Measurements from ENCODE around the gene ZNF444. TPM values are rescaled to one million over a fixed set of nuclear protein-coding genes. Genes with fewer than 3 reads are reported as not detected.

The ZNF444 gene
- total and polyA plus RNA-seq, 9 of the 15 experiments (the other 6 are each of a cell fraction or from before 2014, with no cell fraction given), result 0.39 to 40.0 (median 6.9) TPM

DNA sequence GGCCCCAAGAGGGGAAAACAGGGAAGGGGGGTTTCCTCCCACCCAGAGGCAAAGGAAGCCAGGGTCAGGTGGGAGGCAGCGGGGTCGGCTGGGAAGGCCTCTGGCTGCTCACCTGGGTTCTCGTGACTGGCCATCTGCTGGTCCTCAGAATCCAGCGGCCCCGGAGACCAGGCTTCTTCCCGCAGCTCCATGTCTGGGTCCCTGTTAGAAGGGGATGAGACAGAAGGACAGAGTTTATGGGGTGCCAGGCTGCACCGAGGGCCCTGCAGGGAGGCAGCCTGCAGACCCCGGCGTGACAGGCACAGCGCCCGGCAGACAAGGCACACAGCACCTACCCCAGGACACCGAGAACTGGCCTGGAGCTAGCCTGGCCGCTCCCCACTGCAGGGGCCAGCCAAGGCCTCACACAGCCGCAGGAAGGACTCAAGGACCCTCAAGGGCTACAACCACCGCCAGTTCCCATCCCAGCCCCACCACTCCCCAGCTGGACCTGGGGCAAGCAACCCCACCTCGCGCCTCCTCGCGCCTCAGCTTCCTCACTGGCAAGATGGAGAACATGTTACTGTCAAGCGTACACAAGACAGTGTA lies 38.0 kb upstream of the ZNF444 start:
- Histone ChIP-seq H3K79me2 (ENCODE audit: control insufficient read depth, insufficient read depth, low read length) (peaks cover 79% of the 10 kb centered on the region), H3K9ac (ENCODE audit: insufficient read depth in 1 of 2, low read depth in 2 of 2, low read length in 2 of 2) (peak overlapping the region in 1 of 2 experiments; percentile 17; a peak in 1 of 4 replicates), H3K4me1 (replicated peaks in 1 of 2; ENCODE audit: control insufficient read depth in 2 of 2, insufficient read depth in 2 of 2, low read length in 2 of 2) (peaks cover 0 to 36% of the 10 kb centered on the region in 2 experiments; a peak in 1 of 5 replicates), H3K4me2 (ENCODE audit: insufficient read depth, low read length) (no peak overlapping the region), H3K27me3 (ENCODE audit: control insufficient read depth in 2 of 2, insufficient read depth in 2 of 2, low read length in 2 of 2) (no peaks in the 10 kb centered on the region), H3K9me1 (ENCODE audit: control insufficient read depth, insufficient read depth, low read length) (no peaks in the 10 kb centered on the region), H3K27ac (ENCODE audit: extremely low read depth, low read depth, low read length) (no peak overlapping the region), H3K9me3 (replicated peaks; ENCODE audit: control insufficient read depth, insufficient read depth, low read depth, low read length) (peaks cover 4% of the 10 kb centered on the region), H2AFZ (ENCODE audit: low read depth, low read length) (no peak overlapping the region), H3K4me3 (no peak overlapping the region), H3K36me3 (ENCODE audit: control insufficient read depth, insufficient read depth, low read length) (peaks cover 68% of the 10 kb centered on the region), H4K20me1 (replicated peaks; ENCODE audit: control insufficient read depth, insufficient read depth, low read length) (no peaks in the 10 kb centered on the region)
- DNase-seq (ENCODE audit: extremely low read depth in 1 of 4, low spot score in 3 of 4) (no peak), ATAC-seq (no peak), FAIRE-seq (no peak)
- intact Hi-C loops (cut with micrococcal nuclease), result no loop called here
- WGBS (ENCODE audit: insufficient coverage, low coverage, missing lambda C conversion rate), result 97% methylated on average over 16 of the region's 20 CpGs
- POLR2A ChIA-PET, result no interaction called here
- TF ChIP-seq HEY1 (CRISPR knock-in tag; IDR thresholded peaks at IDR 0.05; ENCODE audit: borderline replicate concordance), result no peak
- TF ChIP-seq, protein P1, sequence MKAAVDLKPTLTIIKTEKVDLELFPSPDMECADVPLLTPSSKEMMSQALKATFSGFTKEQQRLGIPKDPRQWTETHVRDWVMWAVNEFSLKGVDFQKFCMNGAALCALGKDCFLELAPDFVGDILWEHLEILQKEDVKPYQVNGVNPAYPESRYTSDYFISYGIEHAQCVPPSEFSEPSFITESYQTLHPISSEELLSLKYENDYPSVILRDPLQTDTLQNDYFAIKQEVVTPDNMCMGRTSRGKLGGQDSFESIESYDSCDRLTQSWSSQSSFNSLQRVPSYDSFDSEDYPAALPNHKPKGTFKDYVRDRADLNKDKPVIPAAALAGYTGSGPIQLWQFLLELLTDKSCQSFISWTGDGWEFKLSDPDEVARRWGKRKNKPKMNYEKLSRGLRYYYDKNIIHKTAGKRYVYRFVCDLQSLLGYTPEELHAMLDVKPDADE (conservative IDR thresholded peaks at IDR 0.05; ENCODE audit: control insufficient read depth, low read depth, low read length), result no peak
- in situ Hi-C loops (cut with MboI), result no loop called here
- no TSS peak for BruUV-seq (replicated peaks)
- CTCF ChIA-PET (ENCODE audit: low intra/inter-chr PET ratio), result no interaction called here

DNA sequence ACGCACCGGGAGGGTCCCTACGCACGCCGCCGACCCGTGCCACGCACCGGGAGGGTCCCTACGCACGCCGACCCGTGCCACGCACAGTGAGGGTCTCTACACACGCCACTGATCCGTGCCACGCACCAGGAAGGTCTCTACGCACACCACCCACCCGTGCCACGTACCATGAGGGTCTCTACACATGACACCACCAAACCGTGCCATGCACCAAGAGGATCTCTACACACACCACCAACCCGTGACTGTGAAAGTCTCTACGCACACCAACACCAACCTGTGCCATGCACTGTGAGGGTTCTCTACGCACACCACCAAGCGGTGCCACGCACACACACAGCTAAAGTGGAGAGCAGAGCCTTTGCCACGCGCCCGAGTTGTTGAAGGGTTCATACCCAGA lies 36.7 kb upstream of the ZNF444 start:
- H3K27ac ChIP-seq (ENCODE audit: extremely low read depth, low read depth, low read length), result no peak overlapping the region
- 97% methylated on average over 21 of the region's 29 CpGs for WGBS (ENCODE audit: insufficient coverage, low coverage, missing lambda C conversion rate)
- in situ Hi-C loops (cut with MboI), result no loop called here
- no TSS peak for BruUV-seq (replicated peaks)
- H3K9me3 ChIP-seq (replicated peaks; ENCODE audit: control insufficient read depth, insufficient read depth, low read depth, low read length), result peaks cover 4% of the 10 kb centered on the region; the same call in 1 of the 2 replicates
- H3K27me3 ChIP-seq (ENCODE audit: control insufficient read depth in 2 of 2, insufficient read depth in 2 of 2, low read length in 2 of 2), result no peaks in the 10 kb centered on the region
- peaks cover 0 to 46% of the 10 kb centered on the region in 2 experiments; a peak in 1 of 5 replicates for H3K4me1 ChIP-seq (replicated peaks in 1 of 2; ENCODE audit: control insufficient read depth in 2 of 2, insufficient read depth in 2 of 2, low read length in 2 of 2)
- H3K36me3 ChIP-seq (ENCODE audit: control insufficient read depth, insufficient read depth, low read length), result peaks cover 70% of the 10 kb centered on the region
- no peak overlapping the region for H2AFZ ChIP-seq (ENCODE audit: low read depth, low read length)
- H3K4me3 ChIP-seq, result no peak overlapping the region
- no peaks in the 10 kb centered on the region for H4K20me1 ChIP-seq (replicated peaks; ENCODE audit: control insufficient read depth, insufficient read depth, low read length)
- TF ChIP-seq POLR2G (IDR thresholded peaks at IDR 0.05; ENCODE audit: low read depth, low read length) (peak; percentile 26; the same call in 1 of the 2 replicates), ZNF408 (CRISPR knock-in tag; IDR thresholded peaks at IDR 0.05; ENCODE audit: low read depth) (no peak), KDM4B (IDR thresholded peaks at IDR 0.05; ENCODE audit: borderline replicate concordance in 2 of 2, low read depth in 1 of 2) (no peak), EWSR1 (IDR thresholded peaks at IDR 0.05; ENCODE audit: borderline replicate concordance, low read depth, partially characterized antibody) (no peak), MAZ (CRISPR knock-in tag; conservative IDR thresholded peaks at IDR 0.05 in 1 of 2, IDR thresholded peaks at IDR 0.05 in 1 of 2) (no peak), FOXA1 (IDR thresholded peaks at IDR 0.05; ENCODE audit: borderline replicate concordance) (no peak)
- TF ChIP-seq, protein P2, sequence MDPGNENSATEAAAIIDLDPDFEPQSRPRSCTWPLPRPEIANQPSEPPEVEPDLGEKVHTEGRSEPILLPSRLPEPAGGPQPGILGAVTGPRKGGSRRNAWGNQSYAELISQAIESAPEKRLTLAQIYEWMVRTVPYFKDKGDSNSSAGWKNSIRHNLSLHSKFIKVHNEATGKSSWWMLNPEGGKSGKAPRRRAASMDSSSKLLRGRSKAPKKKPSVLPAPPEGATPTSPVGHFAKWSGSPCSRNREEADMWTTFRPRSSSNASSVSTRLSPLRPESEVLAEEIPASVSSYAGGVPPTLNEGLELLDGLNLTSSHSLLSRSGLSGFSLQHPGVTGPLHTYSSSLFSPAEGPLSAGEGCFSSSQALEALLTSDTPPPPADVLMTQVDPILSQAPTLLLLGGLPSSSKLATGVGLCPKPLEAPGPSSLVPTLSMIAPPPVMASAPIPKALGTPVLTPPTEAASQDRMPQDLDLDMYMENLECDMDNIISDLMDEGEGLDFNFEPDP (CRISPR knock-in tag; IDR thresholded peaks at IDR 0.05), result no peak
- H3K9ac ChIP-seq (ENCODE audit: insufficient read depth in 1 of 2, low read depth in 2 of 2, low read length in 2 of 2), result no peak overlapping the region
- DNase-seq (ENCODE audit: extremely low read depth in 1 of 4, low spot score in 3 of 4) (no peak), ATAC-seq (no peak), FAIRE-seq (no peak)
- H3K9me1 ChIP-seq (ENCODE audit: control insufficient read depth, insufficient read depth, low read length), result no peaks in the 10 kb centered on the region
- ChIA-PET CTCF (ENCODE audit: low intra/inter-chr PET ratio) (no interaction called here), POLR2A (no interaction called here)
- H3K79me2 ChIP-seq (ENCODE audit: control insufficient read depth, insufficient read depth, low read length), result peaks cover 85% of the 10 kb centered on the region
- H3K4me2 ChIP-seq (ENCODE audit: insufficient read depth, low read length), result no peak overlapping the region
- intact Hi-C loops (cut with micrococcal nuclease), result no loop called here
